ENCODE results near the gene SH3BP5.

The SH3BP5 gene

GRCh38 chr3:15271785-15272381, 60.5 kb downstream of the SH3BP5 start:
- DNase-seq, result no peak

GRCh38 chr3:15271030-15271429, 61.4 kb downstream of the SH3BP5 start:
- no peak for DNase-seq

- no peak for DNase-seq
Observed at GRCh38 chr3:15269091-15269989, 63.0 kb downstream of the SH3BP5 start.

- peak; percentile 80 for DNase-seq
Observed at GRCh38 chr3:15268033-15268631, 64.3 kb downstream of the SH3BP5 start.

GRCh38 chr3:15267502-15267901, 64.9 kb downstream of the SH3BP5 start:
- DNase-seq, result no peak

GRCh38 chr3:15266510-15267376, 65.6 kb downstream of the SH3BP5 start:
- no peak for DNase-seq

GRCh38 chr3:15265655-15266509, 66.5 kb downstream of the SH3BP5 start:
- DNase-seq, result no peak

GRCh38 chr3:15264486-15264885, 67.9 kb downstream of the SH3BP5 start:
- DNase-seq, result no peak

- no peak for DNase-seq
Observed at GRCh38 chr3:15263926-15264325, 68.5 kb downstream of the SH3BP5 start.

GRCh38 chr3:15263120-15263519, 69.3 kb downstream of the SH3BP5 start:
- no peak for DNase-seq

- DNase-seq, result no peak
Observed at GRCh38 chr3:15262021-15262420, 70.4 kb downstream of the SH3BP5 start.

GRCh38 chr3:15261274-15261673, 71.1 kb downstream of the SH3BP5 start:
- DNase-seq, result no peak

- DNase-seq, result no peak
Observed at GRCh38 chr3:15260531-15260930, 71.9 kb downstream of the SH3BP5 start.

- DNase-seq, result no peak
Observed at GRCh38 chr3:15258720-15259119, 73.7 kb downstream of the SH3BP5 start.

GRCh38 chr3:15256861-15257341, 75.5 kb downstream of the SH3BP5 start:
- no peak for DNase-seq

- no peak for DNase-seq
Observed at GRCh38 chr3:15255215-15255614, 77.2 kb downstream of the SH3BP5 start.

GRCh38 chr3:15253023-15253697, 79.2 kb downstream of the SH3BP5 start:
- no peak for DNase-seq

- no peak for DNase-seq
Observed at GRCh38 chr3:15246186-15246585, 86.2 kb downstream of the SH3BP5 start.

- DNase-seq, result no peak
Observed at GRCh38 chr3:15243822-15244482, 88.4 kb downstream of the SH3BP5 start.

- DNase-seq, result no peak
Observed at GRCh38 chr3:15241341-15241740, 91.0 kb downstream of the SH3BP5 start.

GRCh38 chr3:15229262-15229661, 103.1 kb downstream of the SH3BP5 start:
- no peak for DNase-seq
